K562 (cell line): ENCODE data around the gene MPRIP. TPM values are rescaled to one million over a fixed set of nuclear protein-coding genes. Genes with fewer than 3 reads are reported as not detected.

ENCODE experiments used
- ATAC-seq: fragments of 200-7000 bp; cut with Tn5 transposase; 3 replicates; pipeline ENCODE4 v1.9.1; 2020; ENCODE audit warnings: moderate library complexity
- BruUV-seq: library from RNA; stranded (reverse); fragments of 400-500 nt; replicated peaks from 2 replicates; lab custom pipeline; 2021; lab: Mats Ljungman, UMichigan
- CTCF ChIA-PET: fragments of 300-600 bp; formaldehyde crosslinking; extraction: SDS; loops from one replicate; lab custom pipeline; 2021; ENCODE audit warnings: low intra/inter-chr PET ratio; lab: Yijun Ruan, JAX
- POLR2A ChIA-PET: fragments of 300-600, 350-650 bp; sonication (Branson Sonifier 250); formaldehyde crosslinking; extraction: SDS; loops from one replicate; lab custom pipeline; 2021; ENCODE audit warnings: antibody characterized with exemption, inconsistent platforms; lab: Yijun Ruan, JAX
- DNase-seq, 4 experiments: peaks; one replicate each; pipeline versions ENCODE4 v3.0.0 to v3.0.0-alpha.2; 2011 to 2018; ENCODE audit warnings: low spot score in 3 of 4, mixed read lengths in 3 of 4; ENCODE audit errors: extremely low read depth in 1 of 4
- FAIRE-seq: peaks from 2 replicates; lab custom pipeline; 2011; peaks lifted over from hg19 to GRCh38; lab: Jason Lieb, UNC
- H2AFZ ChIP-seq: 2 replicates; pipeline ENCODE4 v1.6.0; 2011; ENCODE audit warnings: low read depth, low read length, control low read depth, inconsistent platforms
- H3K27ac ChIP-seq: fragments of 200-600 bp; 3 replicates; pipeline ENCODE4 v1.8.0; 2011; ENCODE audit warnings: low read depth, mild to moderate bottlenecking, control low read depth, inconsistent platforms, low read length, moderate library complexity, mixed read lengths; ENCODE audit errors: extremely low read depth
- H3K27me3 ChIP-seq, 2 experiments: fragments of 300-600 bp in 1 of 2; 2 replicates in 1 of 2; 3 replicates in 1 of 2; pipeline versions ENCODE4 v1.6.0 to v1.8.0; 2011; ENCODE audit warnings: inconsistent platforms in 2 of 2, low read length in 2 of 2, mild to moderate bottlenecking in 1 of 2, mixed read lengths in 1 of 2, moderate library complexity in 1 of 2; ENCODE audit not compliant: control insufficient read depth in 2 of 2, insufficient read depth in 2 of 2
- H3K36me3 ChIP-seq: fragments of 300-600 bp; 3 replicates; pipeline ENCODE4 v1.8.0; 2011; ENCODE audit warnings: mild to moderate bottlenecking, low read length, inconsistent platforms; ENCODE audit not compliant: control insufficient read depth, insufficient read depth
- H3K4me1 ChIP-seq, 2 experiments: fragments of 200-600 bp in 1 of 2; replicated peaks in 1 of 2; 2 replicates in 1 of 2; 3 replicates in 1 of 2; pipeline versions ENCODE4 v1.5.1 to v1.8.0; 2011; ENCODE audit warnings: inconsistent platforms in 2 of 2, low read length in 2 of 2, mild to moderate bottlenecking in 1 of 2, mixed read lengths in 1 of 2, moderate library complexity in 1 of 2; ENCODE audit not compliant: control insufficient read depth in 2 of 2, insufficient read depth in 2 of 2
- H3K4me2 ChIP-seq: 2 replicates; pipeline ENCODE4 v1.6.1; 2011; ENCODE audit warnings: low read length, control low read depth, inconsistent platforms, mixed read lengths; ENCODE audit not compliant: insufficient read depth
- H3K4me3 ChIP-seq: fragments of 200-600 bp; sonication (generic), shearing (Covaris generic); 2 replicates; pipeline ENCODE4 v1.5.1; 2016; ENCODE audit warnings: control low read depth, inconsistent platforms
- H3K79me2 ChIP-seq: fragments of 200-600 bp; 3 replicates; pipeline ENCODE4 v1.8.0; 2011; ENCODE audit warnings: low read length, inconsistent platforms; ENCODE audit not compliant: control insufficient read depth, insufficient read depth
- H3K9ac ChIP-seq, 2 experiments: 2 replicates each; pipeline versions ENCODE4 v1.6.0 to v1.6.1; 2011; ENCODE audit warnings: low read depth in 2 of 2, low read length in 2 of 2, control low read depth in 1 of 2, inconsistent platforms in 1 of 2, mild to moderate bottlenecking in 1 of 2, mixed read lengths in 1 of 2; ENCODE audit not compliant: insufficient read depth in 1 of 2
- H3K9me1 ChIP-seq: one replicate; pipeline ENCODE4 v1.6.0; 2011; ENCODE audit warnings: inconsistent platforms, mild to moderate bottlenecking, low read length, moderate library complexity; ENCODE audit not compliant: control insufficient read depth, insufficient read depth
- H3K9me3 ChIP-seq: replicated peaks from 2 replicates; pipeline ENCODE4 v1.5.1; 2011; ENCODE audit warnings: low read depth, low read length, inconsistent platforms; ENCODE audit not compliant: control insufficient read depth, insufficient read depth
- H4K20me1 ChIP-seq: replicated peaks from 2 replicates; pipeline ENCODE4 v1.6.1; 2011; ENCODE audit warnings: low read length, inconsistent platforms, mixed read lengths; ENCODE audit not compliant: control insufficient read depth, insufficient read depth
- NFE2 ChIP-seq: IDR thresholded peaks from 2 replicates; pipeline ENCODE4 v1.6.1; 2014; ENCODE audit warnings: antibody characterized with exemption, low read depth
- SREBF1 ChIP-seq: fragments of 150-350 bp; IDR thresholded peaks from 2 replicates; pipeline ENCODE4 v1.6.1; 2014; ENCODE audit warnings: antibody characterized with exemption, low read depth, low read length, borderline replicate concordance
- ZKSCAN3 ChIP-seq: fragments of 250-450 bp; sonication (Bioruptor Pico); IDR thresholded peaks from 2 replicates; pipeline ENCODE4 v1.4.0; 2020
- WGBS: fragments of 100-300 bp; shearing (Covaris generic); methylation state at CpG from one replicate; pipeline ENCODE4 v1.1.6; 2016; ENCODE audit warnings: low coverage, mixed read lengths; ENCODE audit not compliant: insufficient coverage; ENCODE audit errors: missing lambda C conversion rate; 5-methylcytosine and 5-hydroxymethylcytosine counted together
- in situ Hi-C: fragments of 300-500 bp; cut with MboI; formaldehyde crosslinking; loops from 4 replicates; pipeline ENCODE4 v1.15.0; 2018; ENCODE audit warnings: inconsistent platforms, mixed read lengths
- intact Hi-C: fragments of 100-400 bp; cut with micrococcal nuclease; formaldehyde crosslinking; loops from 2 replicates; pipeline ENCODE4 v1.14.2; 2022
- polyA plus RNA-seq, 8 experiments: library from polyadenylated mRNA; depleted of rRNA in 4 of 8; stranded (reverse) in 5 of 8; unstranded in 3 of 8; fragments of >200 nt; fragmentation: Nextera tagmentation in 2 of 8; fragmentation: Illumina TruSeq in 1 of 8; extraction: Ambion mirVana in 2 of 8; extraction: Trizol in 1 of 8; gene quantifications; 2 replicates each; pipeline versions ENCODE4 v1.2.1 to v1.2.3, GENCODE V29; 2011 to 2014; ENCODE audit warnings: inconsistent platforms in 1 of 8, missing spikeins in 1 of 8
- total RNA-seq, 7 experiments: library from RNA; depleted of rRNA in 6 of 7; stranded (reverse); fragments of >200 nt in 6 of 7; fragmentation: Illumina TruSeq in 2 of 7; extraction: Trizol in 2 of 7; gene quantifications; 2 replicates each; pipeline versions ENCODE4 v1.2.1 to v1.2.3, GENCODE V29; 2011 to 2021; ENCODE audit warnings: low replicate concordance in 1 of 7
- TF ChIP-seq, protein P1 (sequence below): sonication (generic); formaldehyde crosslinking; IDR thresholded peaks from 2 replicates; pipeline ENCODE4 v1.8.0; 2022; ENCODE audit warnings: mild to moderate bottlenecking, low read depth, missing genetic modification reagents
- TF ChIP-seq, protein P2 (sequence below), 2 experiments: IDR thresholded peaks; 2 replicates each; pipeline ENCODE4 v1.6.1; 2012; ENCODE audit warnings: improper control_type of control experiment in 2 of 2, low read depth in 2 of 2, low read length in 2 of 2, borderline replicate concordance in 1 of 2
- TF ChIP-seq, protein P3 (sequence below): fragments of 450-650 bp; IDR thresholded peaks from 2 replicates; pipeline ENCODE4 v1.6.1; 2016; ENCODE audit warnings: mild to moderate bottlenecking
- TF ChIP-seq, protein P4 (sequence below): fragments of 250-450 bp; sonication (Bioruptor Pico); IDR thresholded peaks from 2 replicates; pipeline ENCODE4 v1.5.0; 2021; ENCODE audit warnings: mild to moderate bottlenecking, moderate library complexity

MPRIP gene
- total and polyA plus RNA-seq, 9 of the 15 experiments (the other 6 are each of a cell fraction or from before 2014, with no cell fraction given) = 10.0 to 72.6 (median 30.1) TPM

DNA sequence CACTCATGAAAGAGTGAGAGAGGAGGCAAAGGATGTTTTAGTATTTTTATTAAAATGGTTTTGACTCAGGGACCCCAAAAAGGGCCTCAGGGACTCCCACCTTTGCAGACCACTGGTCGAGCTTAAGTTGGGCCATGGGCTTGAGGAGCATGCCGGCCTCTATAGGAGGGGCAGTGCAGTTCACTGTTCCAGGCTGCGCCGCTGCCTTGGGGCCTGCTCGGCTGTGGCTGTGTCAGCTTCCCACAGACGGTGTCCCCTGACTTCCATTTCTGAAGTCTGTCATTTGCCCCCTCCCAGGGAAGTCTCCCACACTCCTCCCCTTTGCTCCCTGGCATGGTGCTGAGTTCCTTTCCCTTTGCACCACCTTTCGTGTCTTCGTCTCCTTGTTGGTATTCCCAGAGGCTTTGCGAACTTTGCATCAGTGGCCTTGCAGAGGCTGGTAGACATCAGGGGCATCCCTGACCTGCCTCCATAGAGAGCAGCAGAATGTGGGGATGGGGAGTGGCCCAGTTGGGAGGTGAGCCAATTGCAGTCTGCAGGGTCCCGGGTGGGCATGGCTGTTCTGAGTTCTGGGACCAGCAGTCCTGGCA is 17.1 kb downstream of the MPRIP start (continued):
- TF ChIP-seq, protein P1, sequence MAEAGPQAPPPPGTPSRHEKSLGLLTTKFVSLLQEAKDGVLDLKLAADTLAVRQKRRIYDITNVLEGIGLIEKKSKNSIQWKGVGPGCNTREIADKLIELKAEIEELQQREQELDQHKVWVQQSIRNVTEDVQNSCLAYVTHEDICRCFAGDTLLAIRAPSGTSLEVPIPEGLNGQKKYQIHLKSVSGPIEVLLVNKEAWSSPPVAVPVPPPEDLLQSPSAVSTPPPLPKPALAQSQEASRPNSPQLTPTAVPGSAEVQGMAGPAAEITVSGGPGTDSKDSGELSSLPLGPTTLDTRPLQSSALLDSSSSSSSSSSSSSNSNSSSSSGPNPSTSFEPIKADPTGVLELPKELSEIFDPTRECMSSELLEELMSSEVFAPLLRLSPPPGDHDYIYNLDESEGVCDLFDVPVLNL (CRISPR knock-in tag) = no peak
- no peak for TF ChIP-seq NFE2

DNA sequence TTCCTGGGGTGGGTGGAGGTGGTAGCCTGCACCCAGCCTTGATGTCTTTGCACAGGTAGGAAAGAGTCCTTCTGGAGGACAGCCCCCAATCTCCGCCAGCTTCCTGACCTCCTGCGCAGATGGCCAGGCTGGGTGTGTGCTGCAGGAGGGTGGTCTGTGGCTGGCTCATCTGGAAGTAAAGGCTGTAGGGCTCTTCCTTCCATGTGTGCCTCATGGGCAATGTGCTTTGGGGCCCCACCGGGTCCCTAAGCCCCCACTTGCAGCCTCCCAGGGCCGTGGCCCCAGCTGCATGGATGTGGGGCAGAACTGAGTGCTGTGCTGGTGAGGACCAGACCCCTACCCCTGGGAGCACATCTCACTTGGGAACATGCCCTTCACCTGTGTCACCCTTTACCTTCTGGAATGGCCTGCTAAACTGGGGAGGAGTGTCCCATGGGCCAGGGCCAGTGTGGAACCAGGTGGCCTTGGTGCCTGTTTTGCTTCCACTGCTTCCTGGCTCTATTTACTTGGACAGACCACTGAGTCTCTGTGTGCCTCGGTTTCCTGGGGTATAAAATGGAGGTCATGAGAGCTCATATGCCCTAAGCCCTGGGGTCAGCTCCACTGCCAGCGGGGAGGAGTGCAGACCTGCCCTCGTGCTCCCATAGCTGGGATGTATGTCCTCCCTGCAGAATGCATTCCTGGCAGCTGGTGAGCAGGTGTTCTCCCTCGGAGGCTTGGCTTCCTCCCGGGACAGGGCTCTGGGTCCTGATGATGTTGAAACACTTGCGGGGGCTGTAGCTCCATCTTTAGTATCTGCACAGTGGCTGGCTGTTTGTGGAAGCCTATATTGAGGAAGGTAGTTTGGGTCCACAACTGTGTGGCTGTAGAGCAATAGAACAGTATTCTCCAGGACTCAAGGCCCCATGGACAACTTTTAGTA is 18.0 kb downstream of the MPRIP start:
- FAIRE-seq (no peak), DNase-seq (no peak), ATAC-seq (no peak)
- Histone ChIP-seq H2AFZ (no peak overlapping the region), H3K4me1 (peaks cover 0 to 2% of the 10 kb centered on the region in 2 experiments; a peak in 1 of 5 replicates), H3K27ac (no peak overlapping the region), H3K4me2 (no peak overlapping the region), H3K9me3 (no peaks in the 10 kb centered on the region), H3K79me2 (no peaks in the 10 kb centered on the region), H3K27me3 (no peaks in the 10 kb centered on the region), H3K9me1 (no peaks in the 10 kb centered on the region), H3K9ac (no peak overlapping the region), H3K36me3 (no peaks in the 10 kb centered on the region), H3K4me3 (no peak overlapping the region), H4K20me1 (0 out of 2 replicates have a peak, but pooled peaks cover 4% of the 10 kb centered on the region)
- CTCF ChIA-PET = no interaction called here
- POLR2A ChIA-PET = interaction anchor here (0.6 to 1.5 kb wide), 2 partner anchors 10 to 21 kb away, joined by 3 to 4 read pairs; no protein-coding TSS in a partner anchor
- in situ Hi-C loops (no loop called here), intact Hi-C loops (no loop called here)
- BruUV-seq = no TSS peak
- 73% methylated on average over 9 of the region's 10 CpGs for WGBS
- TF ChIP-seq, protein P2, sequence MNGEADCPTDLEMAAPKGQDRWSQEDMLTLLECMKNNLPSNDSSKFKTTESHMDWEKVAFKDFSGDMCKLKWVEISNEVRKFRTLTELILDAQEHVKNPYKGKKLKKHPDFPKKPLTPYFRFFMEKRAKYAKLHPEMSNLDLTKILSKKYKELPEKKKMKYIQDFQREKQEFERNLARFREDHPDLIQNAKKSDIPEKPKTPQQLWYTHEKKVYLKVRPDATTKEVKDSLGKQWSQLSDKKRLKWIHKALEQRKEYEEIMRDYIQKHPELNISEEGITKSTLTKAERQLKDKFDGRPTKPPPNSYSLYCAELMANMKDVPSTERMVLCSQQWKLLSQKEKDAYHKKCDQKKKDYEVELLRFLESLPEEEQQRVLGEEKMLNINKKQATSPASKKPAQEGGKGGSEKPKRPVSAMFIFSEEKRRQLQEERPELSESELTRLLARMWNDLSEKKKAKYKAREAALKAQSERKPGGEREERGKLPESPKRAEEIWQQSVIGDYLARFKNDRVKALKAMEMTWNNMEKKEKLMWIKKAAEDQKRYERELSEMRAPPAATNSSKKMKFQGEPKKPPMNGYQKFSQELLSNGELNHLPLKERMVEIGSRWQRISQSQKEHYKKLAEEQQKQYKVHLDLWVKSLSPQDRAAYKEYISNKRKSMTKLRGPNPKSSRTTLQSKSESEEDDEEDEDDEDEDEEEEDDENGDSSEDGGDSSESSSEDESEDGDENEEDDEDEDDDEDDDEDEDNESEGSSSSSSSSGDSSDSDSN (IDR thresholded peaks at IDR 0.05; ENCODE audit: borderline replicate concordance in 1 of 2, low read depth in 2 of 2, low read length in 2 of 2) = no peak
- TF ChIP-seq ZKSCAN3 (no peak), SREBF1 (no peak)
- TF ChIP-seq, protein P3, sequence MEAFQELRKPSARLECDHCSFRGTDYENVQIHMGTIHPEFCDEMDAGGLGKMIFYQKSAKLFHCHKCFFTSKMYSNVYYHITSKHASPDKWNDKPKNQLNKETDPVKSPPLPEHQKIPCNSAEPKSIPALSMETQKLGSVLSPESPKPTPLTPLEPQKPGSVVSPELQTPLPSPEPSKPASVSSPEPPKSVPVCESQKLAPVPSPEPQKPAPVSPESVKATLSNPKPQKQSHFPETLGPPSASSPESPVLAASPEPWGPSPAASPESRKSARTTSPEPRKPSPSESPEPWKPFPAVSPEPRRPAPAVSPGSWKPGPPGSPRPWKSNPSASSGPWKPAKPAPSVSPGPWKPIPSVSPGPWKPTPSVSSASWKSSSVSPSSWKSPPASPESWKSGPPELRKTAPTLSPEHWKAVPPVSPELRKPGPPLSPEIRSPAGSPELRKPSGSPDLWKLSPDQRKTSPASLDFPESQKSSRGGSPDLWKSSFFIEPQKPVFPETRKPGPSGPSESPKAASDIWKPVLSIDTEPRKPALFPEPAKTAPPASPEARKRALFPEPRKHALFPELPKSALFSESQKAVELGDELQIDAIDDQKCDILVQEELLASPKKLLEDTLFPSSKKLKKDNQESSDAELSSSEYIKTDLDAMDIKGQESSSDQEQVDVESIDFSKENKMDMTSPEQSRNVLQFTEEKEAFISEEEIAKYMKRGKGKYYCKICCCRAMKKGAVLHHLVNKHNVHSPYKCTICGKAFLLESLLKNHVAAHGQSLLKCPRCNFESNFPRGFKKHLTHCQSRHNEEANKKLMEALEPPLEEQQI = no peak
- TF ChIP-seq, protein P4, sequence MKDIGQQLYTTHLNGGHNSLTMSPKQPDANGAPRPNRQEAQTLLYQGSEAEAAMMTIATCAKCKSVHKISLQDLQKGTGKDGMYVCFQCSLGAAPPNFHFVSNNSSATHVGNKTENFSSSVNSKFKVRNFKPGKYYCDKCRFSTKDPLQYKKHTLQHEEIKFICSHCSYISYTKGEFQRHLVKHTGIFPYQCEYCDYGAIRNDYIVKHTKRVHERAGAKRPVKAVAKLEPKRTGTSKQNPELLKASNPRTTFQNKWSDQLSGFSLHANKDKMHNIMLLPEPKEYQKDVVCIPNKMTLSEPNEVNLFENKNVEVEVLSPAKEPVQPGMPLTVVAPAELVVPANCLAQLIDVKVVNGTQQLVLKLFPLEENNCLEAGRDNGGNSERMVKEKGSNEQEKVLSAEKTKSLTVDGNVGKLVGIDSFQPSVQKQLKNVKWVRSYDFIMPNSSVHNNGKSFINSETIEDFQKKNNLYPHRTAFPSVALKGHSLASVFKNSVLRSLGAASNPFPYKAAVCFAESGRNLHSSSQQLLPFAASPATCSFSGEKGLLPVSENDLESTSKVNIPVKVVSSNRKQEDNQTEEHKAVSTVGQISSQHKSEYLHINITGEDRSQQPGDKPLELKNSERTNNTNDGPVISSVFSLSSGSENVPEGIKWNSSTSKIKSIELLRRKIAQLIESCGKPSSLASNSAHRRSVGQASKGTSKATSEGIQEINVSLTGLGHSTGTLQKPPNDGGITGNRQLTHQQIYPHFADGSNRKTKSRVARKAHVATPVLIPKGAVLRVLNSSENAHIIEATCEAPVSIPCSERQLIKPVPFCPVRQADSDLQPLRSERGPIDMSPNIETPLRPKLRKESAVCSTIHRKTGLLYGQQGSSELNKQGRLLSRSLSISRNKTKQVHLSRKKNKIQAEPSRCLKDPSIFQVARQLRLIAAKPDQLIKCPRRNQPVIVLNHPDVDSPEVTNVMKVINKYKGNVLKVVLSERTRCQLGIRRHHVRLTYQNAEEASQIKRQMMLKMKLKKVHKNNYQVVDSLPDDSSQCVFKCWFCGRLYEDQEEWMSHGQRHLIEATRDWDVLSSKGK (CRISPR knock-in tag) = no peak
